HG03571 (cell line): Measurements from ENCODE around the gene ZBTB45.
"Not testable (repeated sequence)": the region's sequence is repeated elsewhere in the genome, so short reads cannot be mapped to it uniquely, and the experiment has no call there.

ENCODE experiments used
- ATAC-seq: cut with Tn5 transposase; IDR thresholded peaks from one replicate; pipeline ENCODE4 v1.9.1; 2021; ENCODE audit not compliant: unreplicated experiment

Gene ZBTB45

GRCh38 chr19:58511353-58512208 lies 8.0 kb downstream of the ZBTB45 start, which contains the start of gene SLC27A5:
Gene SLC27A5 (minus strand): TSS chr19:58511992. CDS start chr19:58511955, 37 bp downstream.
- no peak for ATAC-seq

- no peak for ATAC-seq
These were observed 9.3 kb downstream of the ZBTB45 start for GRCh38 chr19:58510084-58510862.

- ATAC-seq, result no peak
These were observed 9.9 kb downstream of the ZBTB45 start for GRCh38 chr19:58509731-58510083.

GRCh38 chr19:58507602-58508223 lies 11.9 kb downstream of the ZBTB45 start:
- not testable (repeated sequence) for ATAC-seq

GRCh38 chr19:58500242-58500641 lies 19.4 kb downstream of the ZBTB45 start:
- ATAC-seq, result no peak

GRCh38 chr19:58499021-58499927 lies 20.3 kb downstream of the ZBTB45 start:
- ATAC-seq, result peak; percentile 73

GRCh38 chr19:58498316-58499020 lies 21.1 kb downstream of the ZBTB45 start:
- peak; percentile 3 for ATAC-seq

- ATAC-seq, result no peak
These were observed 21.9 kb downstream of the ZBTB45 start for GRCh38 chr19:58497634-58498170.

- ATAC-seq, result no peak
These were observed 27.3 kb downstream of the ZBTB45 start for GRCh38 chr19:58492265-58492664.

GRCh38 chr19:58491393-58491792 lies 28.2 kb downstream of the ZBTB45 start:
- no peak for ATAC-seq

- not testable (repeated sequence) for ATAC-seq
These were observed 35.3 kb downstream of the ZBTB45 start for GRCh38 chr19:58484349-58484748.

GRCh38 chr19:58483776-58484175 lies 35.8 kb downstream of the ZBTB45 start:
- no peak for ATAC-seq

- no peak for ATAC-seq
These were observed 37.2 kb downstream of the ZBTB45 start for GRCh38 chr19:58482372-58482771.

- ATAC-seq, result no peak
These were observed 38.8 kb downstream of the ZBTB45 start for GRCh38 chr19:58480831-58481230.

- ATAC-seq, result no peak
These were observed 39.2 kb downstream of the ZBTB45 start for GRCh38 chr19:58480481-58480830.

- no peak for ATAC-seq
These were observed 39.7 kb downstream of the ZBTB45 start for GRCh38 chr19:58479736-58480480.

GRCh38 chr19:58479303-58479702 lies 40.3 kb downstream of the ZBTB45 start:
- no peak for ATAC-seq

- no peak for ATAC-seq
These were observed 41.7 kb downstream of the ZBTB45 start for GRCh38 chr19:58477871-58478270.

- no peak for ATAC-seq
These were observed 42.5 kb downstream of the ZBTB45 start for GRCh38 chr19:58477130-58477529.
